CD4-positive, alpha-beta T cell (primary cell): ENCODE data around the gene MLEC. TPM values are rescaled to one million over a fixed set of nuclear protein-coding genes. Genes with fewer than 3 reads are reported as not detected.
"Not testable (repeated sequence)": the region's sequence is repeated elsewhere in the genome, so short reads cannot be mapped to it uniquely, and the experiment has no call there.

ENCODE experiments used
- ATAC-seq: fragments of 200-7000 bp; cut with Tn5 transposase; one replicate; pipeline ENCODE4 v1.10.0; 2022; ENCODE audit warnings: mild to moderate bottlenecking; ENCODE audit not compliant: poor library complexity
- CTCF ChIA-PET: fragments of 350-600 bp; sonication (Branson Sonifier 250); formaldehyde crosslinking; loops from one replicate; lab custom pipeline; 2021; ENCODE audit warnings: antibody characterized with exemption, inconsistent platforms; lab: Charles Lee
- POLR2A ChIA-PET: fragments of 350-600 bp; sonication (Branson Sonifier 250); formaldehyde crosslinking; loops from one replicate; lab custom pipeline; 2021; ENCODE audit warnings: antibody characterized with exemption, inconsistent platforms; lab: Charles Lee
- DNase-seq, 14 experiments: peaks; one replicate each; pipeline ENCODE4 v3.0.0-alpha.2; 2013 to 2020; ENCODE audit warnings: mixed read lengths in 2 of 14
- H3K27ac ChIP-seq, 2 donors: one replicate each; pipeline versions ENCODE4 v1.5.1 to v1.7.0; 2013; ENCODE audit warnings: low read length in 2 of 2, low read depth in 1 of 2, mild to moderate bottlenecking in 1 of 2
- H3K27me3 ChIP-seq, 2 experiments: 1 replicate in 1 of 2; 2 replicates in 1 of 2; pipeline versions ENCODE4 v1.6.1 to v1.7.0; 2013; ENCODE audit warnings: low read length in 2 of 2, control low read depth in 1 of 2, mild to moderate bottlenecking in 1 of 2, moderate library complexity in 1 of 2; ENCODE audit not compliant: insufficient read depth in 2 of 2, control insufficient read depth in 1 of 2
- H3K36me3 ChIP-seq: one replicate; pipeline ENCODE4 v1.6.1; 2013; ENCODE audit warnings: low read length, control low read depth; ENCODE audit not compliant: insufficient read depth
- H3K4me1 ChIP-seq: one replicate; pipeline ENCODE4 v1.6.1; 2013; ENCODE audit warnings: low read length, control low read depth; ENCODE audit not compliant: insufficient read depth
- H3K4me3 ChIP-seq: one replicate; pipeline ENCODE4 v1.5.1; 2013; ENCODE audit warnings: mild to moderate bottlenecking, low read length, moderate library complexity
- H3K9me3 ChIP-seq, 2 experiments: 1 replicate in 1 of 2; 2 replicates in 1 of 2; pipeline versions ENCODE4 v1.6.1 to v1.7.0; 2013; ENCODE audit warnings: low read length in 2 of 2, mild to moderate bottlenecking in 2 of 2, control low read depth in 1 of 2, moderate library complexity in 1 of 2; ENCODE audit not compliant: control insufficient read depth in 1 of 2, insufficient read depth in 1 of 2
- H3K27ac Mint-ChIP-seq: one replicate; pipeline ENCODE4 v1.8.0; 2020; ENCODE audit warnings: mixed read lengths
- H3K27me3 Mint-ChIP-seq: one replicate; pipeline ENCODE4 v1.8.0; 2021; ENCODE audit warnings: mixed read lengths
- H3K36me3 Mint-ChIP-seq: one replicate; pipeline ENCODE4 v1.8.0; 2021; ENCODE audit warnings: low read depth, mixed read lengths
- H3K4me1 Mint-ChIP-seq: one replicate; pipeline ENCODE4 v1.8.0; 2021; ENCODE audit warnings: low read depth, mixed read lengths
- H3K4me3 Mint-ChIP-seq: one replicate; pipeline ENCODE4 v1.8.0; 2020; ENCODE audit warnings: mild to moderate bottlenecking, mixed read lengths
- H3K9me3 Mint-ChIP-seq: one replicate; pipeline ENCODE4 v1.8.0; 2020; ENCODE audit warnings: mixed read lengths
- intact Hi-C, 2 experiments: fragments of 100-400 bp; cut with DNase I in 1 of 2; cut with micrococcal nuclease in 1 of 2; formaldehyde crosslinking; loops; one replicate each; pipeline versions ENCODE4 v1.15.1 to v1.9.0; 2023 to 2025; cut with DNase I, micrococcal nuclease
- total RNA-seq, 174 experiments: library from RNA in 2 of 174; stranded (reverse) in 2 of 174; gene quantifications; one replicate each; pipeline ENCODE4 v1.2.3 and lab custom pipeline; 2021 to 2026
- TF ChIP-seq, protein P1 (sequence below): fragments of 200-600 bp; IDR thresholded peaks from one replicate; pipeline ENCODE4 v1.8.0; 2022; ENCODE audit warnings: antibody characterized with exemption, mild to moderate bottlenecking

Gene MLEC
- total RNA-seq, 2 experiments from 2014 or later: 20.7 to 22.1 TPM

DNA sequence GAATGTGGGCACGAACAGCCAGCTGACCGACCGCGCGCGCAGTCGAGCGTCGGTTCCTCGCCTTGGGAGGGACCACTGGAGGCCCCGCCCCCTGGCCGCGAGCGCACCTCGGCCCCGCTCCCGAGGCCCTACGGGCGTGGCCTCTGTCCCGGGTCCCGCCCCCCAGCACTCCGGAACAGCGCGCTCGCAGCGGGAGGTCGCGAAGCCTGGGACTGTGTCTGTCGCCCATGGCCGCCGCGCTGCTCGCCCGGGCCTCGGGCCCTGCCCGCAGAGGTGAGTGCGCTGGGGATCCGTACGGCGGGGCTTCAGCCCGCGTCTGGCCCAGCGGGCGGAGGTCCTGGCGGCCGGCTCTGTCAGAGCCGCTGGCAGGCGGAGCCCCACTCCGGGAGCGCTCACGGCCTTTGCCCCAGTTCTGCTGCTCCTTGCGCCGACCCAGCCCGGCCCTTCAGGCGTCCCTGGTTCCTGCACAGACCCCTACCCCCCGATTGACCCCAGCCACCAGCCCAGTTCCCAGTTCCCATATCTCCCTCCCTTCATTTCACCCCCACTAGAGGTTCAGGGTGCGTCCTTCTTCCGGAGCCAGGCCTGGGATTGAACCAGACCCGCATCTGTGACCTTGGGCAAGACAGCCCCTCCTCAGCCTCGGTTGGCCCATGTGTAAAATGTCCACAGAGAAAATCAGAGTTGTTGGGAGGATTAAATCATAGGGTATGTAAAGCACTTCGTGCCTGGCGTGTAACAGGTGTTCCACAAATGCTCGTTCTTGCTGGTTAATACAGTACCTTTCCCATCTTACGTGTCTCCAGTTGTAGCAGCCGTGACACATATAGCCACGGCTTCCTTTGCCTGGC, 38.9 kb downstream of the MLEC start, which contains the start of gene ACADS:
Gene ACADS, plus strand, starts transcription at position 168 of the 851 bp plus-strand sequence. Its CDS starts 60 bp downstream, at position 228.
- Histone ChIP-seq H3K36me3 (peaks cover 28% of the 10 kb centered on the region), H3K9me3 (no peaks in the 10 kb centered on the region), H3K27me3 (no peaks in the 10 kb centered on the region), H3K27ac (peak within 1 kb of the TSS in 1 of 2 donors; percentile 18), H3K4me1 (peaks cover 28% of the 10 kb centered on the region), H3K4me3 (peak within 1 kb of the TSS; percentile 75)
- Mint-ChIP-seq H3K27me3 (no peaks in the 10 kb centered on the region), H3K36me3 (peaks cover 48% of the 10 kb centered on the region), H3K27ac (peak within 1 kb of the TSS; percentile 72), H3K9me3 (no peaks in the 10 kb centered on the region), H3K4me3 (peak within 1 kb of the TSS; percentile 97), H3K4me1 (peaks cover 21% of the 10 kb centered on the region)
- CTCF ChIA-PET: interaction anchor here (0.9 kb wide), 1 partner anchor 77 kb away, joined by 3 read pairs; no protein-coding TSS in a partner anchor
- TF ChIP-seq, protein P1, sequence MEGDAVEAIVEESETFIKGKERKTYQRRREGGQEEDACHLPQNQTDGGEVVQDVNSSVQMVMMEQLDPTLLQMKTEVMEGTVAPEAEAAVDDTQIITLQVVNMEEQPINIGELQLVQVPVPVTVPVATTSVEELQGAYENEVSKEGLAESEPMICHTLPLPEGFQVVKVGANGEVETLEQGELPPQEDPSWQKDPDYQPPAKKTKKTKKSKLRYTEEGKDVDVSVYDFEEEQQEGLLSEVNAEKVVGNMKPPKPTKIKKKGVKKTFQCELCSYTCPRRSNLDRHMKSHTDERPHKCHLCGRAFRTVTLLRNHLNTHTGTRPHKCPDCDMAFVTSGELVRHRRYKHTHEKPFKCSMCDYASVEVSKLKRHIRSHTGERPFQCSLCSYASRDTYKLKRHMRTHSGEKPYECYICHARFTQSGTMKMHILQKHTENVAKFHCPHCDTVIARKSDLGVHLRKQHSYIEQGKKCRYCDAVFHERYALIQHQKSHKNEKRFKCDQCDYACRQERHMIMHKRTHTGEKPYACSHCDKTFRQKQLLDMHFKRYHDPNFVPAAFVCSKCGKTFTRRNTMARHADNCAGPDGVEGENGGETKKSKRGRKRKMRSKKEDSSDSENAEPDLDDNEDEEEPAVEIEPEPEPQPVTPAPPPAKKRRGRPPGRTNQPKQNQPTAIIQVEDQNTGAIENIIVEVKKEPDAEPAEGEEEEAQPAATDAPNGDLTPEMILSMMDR: no peak
- intact Hi-C loops: loop anchor here (1.0 to 5.0 kb wide), 4 partner anchors 39 to 279 kb away; partner anchors contain the start of genes GATC (in 1 of the 2), MLEC (in 1 of the 2), POP5 (in 1 of the 2) and TRIAP1 (in 1 of the 2)
- POLR2A ChIA-PET: interaction anchor here (0.5 to 1.4 kb wide), 6 partner anchors 15 to 433 kb away, joined by 3 to 6 read pairs (median 3); partner anchors contain the start of genes MLEC, POP5, RNU4-1 and UNC119B
- ATAC-seq: peak; percentile 99
- DNase-seq: peak; percentile 72 to 95 (median 88)

DNA sequence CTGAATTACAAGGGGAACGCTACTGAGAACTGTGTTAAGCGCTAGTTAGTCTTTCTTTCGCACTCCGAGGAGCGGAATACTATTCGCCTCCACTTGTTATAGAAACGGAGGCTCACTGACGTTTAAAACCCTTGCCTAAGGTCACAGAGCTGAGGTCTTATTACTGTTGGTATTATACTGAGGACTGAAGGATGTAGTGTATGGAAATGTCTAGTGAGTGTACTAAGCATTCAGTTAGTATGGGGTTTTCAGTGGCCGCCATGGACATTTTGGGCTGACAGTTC, 39.5 kb downstream of the MLEC start:
- peaks cover 28% of the 10 kb centered on the region for H3K36me3 ChIP-seq
- Mint-ChIP-seq H3K27me3 (no peaks in the 10 kb centered on the region), H3K27ac (peak overlapping the region; percentile 72), H3K36me3 (peaks cover 44% of the 10 kb centered on the region), H3K4me3 (peak overlapping the region; percentile 97), H3K4me1 (peaks cover 21% of the 10 kb centered on the region), H3K9me3 (no peaks in the 10 kb centered on the region)
- intact Hi-C loops: loop anchor here in 1 of 2 experiments (5.0 kb wide), 3 partner anchors 39 to 279 kb away; partner anchors contain the start of genes GATC, MLEC, POP5 and TRIAP1
- no peak overlapping the region for H3K27ac ChIP-seq
- peaks cover 28% of the 10 kb centered on the region for H3K4me1 ChIP-seq
- DNase-seq: no peak
- no peaks in the 10 kb centered on the region for H3K9me3 ChIP-seq
- no peak for ATAC-seq
- POLR2A ChIA-PET: no interaction called here
- H3K4me3 ChIP-seq: peak overlapping the region; percentile 75
- TF ChIP-seq, protein P1: no peak
- no peaks in the 10 kb centered on the region for H3K27me3 ChIP-seq
- CTCF ChIA-PET: no interaction called here

DNA sequence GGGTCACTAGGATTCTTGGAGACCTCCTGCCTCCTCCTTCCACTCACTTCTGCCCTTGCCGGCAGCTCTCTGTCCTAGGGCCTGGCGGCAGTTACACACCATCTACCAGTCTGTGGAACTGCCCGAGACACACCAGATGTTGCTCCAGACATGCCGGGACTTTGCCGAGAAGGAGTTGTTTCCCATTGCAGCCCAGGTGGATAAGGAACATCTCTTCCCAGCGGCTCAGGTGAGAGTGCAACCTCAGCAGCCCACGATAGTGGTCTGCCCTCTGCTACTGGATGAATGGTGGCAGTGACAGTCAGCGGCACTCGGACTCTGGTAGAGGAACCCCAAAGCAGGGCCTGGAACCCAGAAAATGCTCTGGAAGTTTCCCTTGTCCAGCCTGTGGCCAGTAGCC, 40.0 kb downstream of the MLEC start:
- TF ChIP-seq, protein P1: no peak
- Histone ChIP-seq H3K4me3 (no peak overlapping the region), H3K9me3 (no peaks in the 10 kb centered on the region), H3K27me3 (no peaks in the 10 kb centered on the region), H3K4me1 (peaks cover 28% of the 10 kb centered on the region), H3K27ac (no peak overlapping the region), H3K36me3 (peaks cover 23% of the 10 kb centered on the region)
- ATAC-seq: no peak
- CTCF ChIA-PET: no interaction called here
- H3K27ac Mint-ChIP-seq: no peak overlapping the region
- peaks cover 42% of the 10 kb centered on the region for H3K36me3 Mint-ChIP-seq
- peak overlapping the region; percentile 97 for H3K4me3 Mint-ChIP-seq
- POLR2A ChIA-PET: no interaction called here
- intact Hi-C loops: loop anchor here in 1 of 2 experiments (5.0 kb wide), 3 partner anchors 40 to 280 kb away; partner anchors contain the start of genes GATC, MLEC, POP5 and TRIAP1
- H3K9me3 Mint-ChIP-seq: no peaks in the 10 kb centered on the region
- H3K4me1 Mint-ChIP-seq: peaks cover 21% of the 10 kb centered on the region
- no peaks in the 10 kb centered on the region for H3K27me3 Mint-ChIP-seq
- no peak for DNase-seq

- POLR2A ChIA-PET, H3K9me3 Mint-ChIP-seq, H3K27me3 Mint-ChIP-seq, H3K4me3 ChIP-seq, H3K9me3 ChIP-seq, H3K27me3 ChIP-seq, H3K4me3 Mint-ChIP-seq, CTCF ChIA-PET, intact Hi-C loops, ATAC-seq, DNase-seq, H3K27ac ChIP-seq, H3K4me1 Mint-ChIP-seq, H3K4me1 ChIP-seq, H3K27ac Mint-ChIP-seq: not testable (repeated sequence)
- H3K36me3 Mint-ChIP-seq: peaks cover 38% of the 10 kb centered on the region
- peaks cover 11% of the 10 kb centered on the region for H3K36me3 ChIP-seq
These were observed 45.2 kb downstream of the MLEC start for GRCh38 chr12:120732198-120732597.
